ENCODE measurements around the gene SIPA1L3.

DNA sequence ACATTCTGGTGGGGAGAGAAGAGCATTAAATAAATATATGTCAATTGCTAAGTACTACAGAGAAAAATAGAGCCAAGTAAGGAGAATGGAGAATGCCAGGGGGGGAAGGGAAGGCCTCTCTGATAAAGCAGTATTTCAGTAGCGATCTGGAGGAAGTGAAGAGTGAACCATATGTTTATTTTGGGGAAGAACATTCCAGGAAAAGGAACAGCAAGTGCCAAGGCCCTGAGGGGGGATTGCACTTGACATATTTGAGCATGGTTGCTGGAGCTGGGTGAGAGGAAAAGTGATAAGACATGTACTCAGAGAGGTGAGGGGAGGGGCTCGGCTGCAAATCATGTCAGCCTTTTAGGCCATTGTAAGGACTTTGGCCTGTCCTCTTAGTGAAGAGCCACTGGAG lies 31.0 kb upstream of the SIPA1L3 start:
- TF ChIP-seq, protein P1, sequence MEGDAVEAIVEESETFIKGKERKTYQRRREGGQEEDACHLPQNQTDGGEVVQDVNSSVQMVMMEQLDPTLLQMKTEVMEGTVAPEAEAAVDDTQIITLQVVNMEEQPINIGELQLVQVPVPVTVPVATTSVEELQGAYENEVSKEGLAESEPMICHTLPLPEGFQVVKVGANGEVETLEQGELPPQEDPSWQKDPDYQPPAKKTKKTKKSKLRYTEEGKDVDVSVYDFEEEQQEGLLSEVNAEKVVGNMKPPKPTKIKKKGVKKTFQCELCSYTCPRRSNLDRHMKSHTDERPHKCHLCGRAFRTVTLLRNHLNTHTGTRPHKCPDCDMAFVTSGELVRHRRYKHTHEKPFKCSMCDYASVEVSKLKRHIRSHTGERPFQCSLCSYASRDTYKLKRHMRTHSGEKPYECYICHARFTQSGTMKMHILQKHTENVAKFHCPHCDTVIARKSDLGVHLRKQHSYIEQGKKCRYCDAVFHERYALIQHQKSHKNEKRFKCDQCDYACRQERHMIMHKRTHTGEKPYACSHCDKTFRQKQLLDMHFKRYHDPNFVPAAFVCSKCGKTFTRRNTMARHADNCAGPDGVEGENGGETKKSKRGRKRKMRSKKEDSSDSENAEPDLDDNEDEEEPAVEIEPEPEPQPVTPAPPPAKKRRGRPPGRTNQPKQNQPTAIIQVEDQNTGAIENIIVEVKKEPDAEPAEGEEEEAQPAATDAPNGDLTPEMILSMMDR (conservative IDR thresholded peaks at IDR 0.05; ENCODE audit: low read depth, low read length) = no peak
- TF ChIP-seq EZH2 (IDR thresholded peaks at IDR 0.05; ENCODE audit: borderline replicate concordance, low read depth, low read length, poor library complexity, severe bottlenecking) = no peak

All from A673 (cell line).